Vagina (tissue), 2 donors: ENCODE measurements around the gene NHP2.

Experiments used
- POLR2A ChIP-seq, 2 donors: fragments of 450-650 bp; IDR thresholded peaks; one replicate each; pipeline ENCODE4 v1.6.1; 2017; ENCODE audit warnings: antibody characterized with exemption in 2 of 2, mild to moderate bottlenecking in 2 of 2, moderate library complexity in 2 of 2
- POLR2AphosphoS5 ChIP-seq, 2 donors: sonication (generic); formaldehyde crosslinking; IDR thresholded peaks; one replicate each; pipeline ENCODE4 v1.9.0; 2017; ENCODE audit warnings: antibody characterized with exemption in 2 of 2, mild to moderate bottlenecking in 2 of 2, low read depth in 1 of 2; ENCODE audit not compliant: insufficient read depth in 1 of 2
- TF ChIP-seq, protein P1 (sequence below), 3 experiments: fragments of 450-650 bp in 2 of 3; fragments of 200-600 bp in 1 of 3; sonication (generic) in 1 of 3; IDR thresholded peaks; one replicate each; pipeline ENCODE4 v1.5.1; 2017 to 2019; ENCODE audit warnings: antibody characterized with exemption in 3 of 3, mild to moderate bottlenecking in 2 of 3, moderate library complexity in 2 of 3

DNA sequence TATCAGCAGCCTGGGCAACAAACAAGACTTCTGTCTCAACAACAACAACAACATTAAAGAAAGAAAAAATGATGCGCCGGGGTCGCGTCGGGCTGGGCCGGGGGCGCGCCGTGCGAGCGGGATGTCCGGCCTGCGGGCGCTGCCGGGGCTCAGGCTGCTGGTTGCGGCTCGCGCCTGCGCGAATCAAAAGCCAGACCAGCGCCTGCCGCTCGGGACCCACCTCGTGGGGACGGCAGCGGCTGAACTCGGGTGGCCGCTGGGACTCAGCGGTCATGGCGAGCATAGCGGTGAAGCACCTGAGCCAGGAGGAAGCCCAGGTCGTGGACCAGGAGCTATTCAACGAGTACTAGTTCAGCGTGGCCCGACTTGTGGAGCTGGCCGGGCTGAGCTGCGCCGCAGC lies 11.9 kb upstream of the NHP2 start:
- TF ChIP-seq, protein P1, sequence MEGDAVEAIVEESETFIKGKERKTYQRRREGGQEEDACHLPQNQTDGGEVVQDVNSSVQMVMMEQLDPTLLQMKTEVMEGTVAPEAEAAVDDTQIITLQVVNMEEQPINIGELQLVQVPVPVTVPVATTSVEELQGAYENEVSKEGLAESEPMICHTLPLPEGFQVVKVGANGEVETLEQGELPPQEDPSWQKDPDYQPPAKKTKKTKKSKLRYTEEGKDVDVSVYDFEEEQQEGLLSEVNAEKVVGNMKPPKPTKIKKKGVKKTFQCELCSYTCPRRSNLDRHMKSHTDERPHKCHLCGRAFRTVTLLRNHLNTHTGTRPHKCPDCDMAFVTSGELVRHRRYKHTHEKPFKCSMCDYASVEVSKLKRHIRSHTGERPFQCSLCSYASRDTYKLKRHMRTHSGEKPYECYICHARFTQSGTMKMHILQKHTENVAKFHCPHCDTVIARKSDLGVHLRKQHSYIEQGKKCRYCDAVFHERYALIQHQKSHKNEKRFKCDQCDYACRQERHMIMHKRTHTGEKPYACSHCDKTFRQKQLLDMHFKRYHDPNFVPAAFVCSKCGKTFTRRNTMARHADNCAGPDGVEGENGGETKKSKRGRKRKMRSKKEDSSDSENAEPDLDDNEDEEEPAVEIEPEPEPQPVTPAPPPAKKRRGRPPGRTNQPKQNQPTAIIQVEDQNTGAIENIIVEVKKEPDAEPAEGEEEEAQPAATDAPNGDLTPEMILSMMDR (IDR thresholded peaks at IDR 0.05), result no peak
- TF ChIP-seq POLR2A (IDR thresholded peaks at IDR 0.05) (no peak), POLR2AphosphoS5 (IDR thresholded peaks at IDR 0.05; ENCODE audit: insufficient read depth in 1 of 2, low read depth in 1 of 2) (no peak)
